ENCODE results near the gene ATP2B2.
A peak's percentile ranks its signal among the peaks of the same experiment; 100 is the strongest.

The ATP2B2 gene

GRCh38 chr3:10459954-10460754 is 45.2 kb downstream of the ATP2B2 start (continued):
- TF ChIP-seq TSHZ2 (CRISPR knock-in tag; IDR thresholded peaks at IDR 0.05) = peak; percentile 86; the same call in 1 of the 2 replicates
- peak; percentile 58 for TF ChIP-seq ISL1 (CRISPR knock-in tag; IDR thresholded peaks at IDR 0.05)
- TF ChIP-seq CSDC2 (CRISPR knock-in tag; IDR thresholded peaks at IDR 0.05) = peak; percentile 96
- no peak for TF ChIP-seq RARB (CRISPR knock-in tag; IDR thresholded peaks at IDR 0.05)
- TF ChIP-seq ARNTL (CRISPR knock-in tag; IDR thresholded peaks at IDR 0.05; ENCODE audit: borderline replicate concordance, low read depth) = no peak

- TF ChIP-seq ISL1 (CRISPR knock-in tag; IDR thresholded peaks at IDR 0.05) (no peak), PATZ1 (CRISPR knock-in tag; IDR thresholded peaks at IDR 0.05; ENCODE audit: borderline replicate concordance) (no peak), CSDC2 (CRISPR knock-in tag; IDR thresholded peaks at IDR 0.05) (no peak), SNAI2 (CRISPR knock-in tag; IDR thresholded peaks at IDR 0.05) (no peak), RARB (CRISPR knock-in tag; IDR thresholded peaks at IDR 0.05) (no peak), PPARA (CRISPR knock-in tag; IDR thresholded peaks at IDR 0.05; ENCODE audit: borderline replicate concordance) (no peak), ZFP3 (CRISPR knock-in tag; IDR thresholded peaks at IDR 0.05) (no peak), ZC3H10 (CRISPR knock-in tag; IDR thresholded peaks at IDR 0.05) (no peak), ARNTL (CRISPR knock-in tag; IDR thresholded peaks at IDR 0.05; ENCODE audit: borderline replicate concordance, low read depth) (no peak), BACH2 (CRISPR knock-in tag; IDR thresholded peaks at IDR 0.05; ENCODE audit: borderline replicate concordance) (no peak), ZFP30 (CRISPR knock-in tag; IDR thresholded peaks at IDR 0.05) (no peak), CSRNP3 (CRISPR knock-in tag; IDR thresholded peaks at IDR 0.05) (no peak)
- ATAC-seq = no peak
Measured at GRCh38 chr3:10457560-10457959, 47.8 kb downstream of the ATP2B2 start.

GRCh38 chr3:10456981-10457380 is 48.4 kb downstream of the ATP2B2 start:
- TF ChIP-seq ZNF8 (CRISPR knock-in tag; IDR thresholded peaks at IDR 0.05) (no peak), ZFP30 (CRISPR knock-in tag; IDR thresholded peaks at IDR 0.05) (no peak), SNAI2 (CRISPR knock-in tag; IDR thresholded peaks at IDR 0.05) (no peak), POU6F1 (CRISPR knock-in tag; IDR thresholded peaks at IDR 0.05; ENCODE audit: borderline replicate concordance, low read depth) (no peak)
- ATAC-seq = no peak

GRCh38 chr3:10455545-10455914 is 49.9 kb downstream of the ATP2B2 start:
- no peak for TF ChIP-seq PATZ1 (CRISPR knock-in tag; IDR thresholded peaks at IDR 0.05; ENCODE audit: borderline replicate concordance)
- no peak for TF ChIP-seq ARNTL (CRISPR knock-in tag; IDR thresholded peaks at IDR 0.05; ENCODE audit: borderline replicate concordance, low read depth)
- TF ChIP-seq TOX (CRISPR knock-in tag; IDR thresholded peaks at IDR 0.05; ENCODE audit: borderline replicate concordance) = no peak
- no peak for TF ChIP-seq SNAI2 (CRISPR knock-in tag; IDR thresholded peaks at IDR 0.05)
- TF ChIP-seq PPARA (CRISPR knock-in tag; IDR thresholded peaks at IDR 0.05; ENCODE audit: borderline replicate concordance) = no peak

More at GRCh38 chr3:10455545-10455914, 49.9 kb downstream of the ATP2B2 start:
- no peak for ATAC-seq

Data from SK-N-SH treated with all-trans-retinoic acid at 6 μM for 48 hours (cell line).